Esophagus muscularis mucosa (tissue), 4 donors: Measurements from ENCODE around the gene DNAH3. TPM values are rescaled to one million over a fixed set of nuclear protein-coding genes. Genes with fewer than 3 reads are reported as not detected.
"Not testable (repeated sequence)": the region's sequence is repeated elsewhere in the genome, so short reads cannot be mapped to it uniquely, and the experiment has no call there.

ENCODE experiments used
- DNase-seq: peaks from one replicate; pipeline ENCODE4 v3.0.0-alpha.2; 2017; ENCODE audit errors: extremely low spot score
- H3K27ac ChIP-seq, 4 donors: fragments of 200-600 bp; sonication (generic); replicated peaks in 1 of 4; 1 replicate in 3 of 4; 2 replicates in 1 of 4; pipeline ENCODE4 v1.5.1; 2016 to 2019; ENCODE audit warnings: mild to moderate bottlenecking in 1 of 4
- H3K27me3 ChIP-seq, 4 donors: fragments of 200-600 bp; sonication (generic); one replicate each; pipeline versions ENCODE4 v1.5.1 to v1.6.0; 2016 to 2019
- H3K36me3 ChIP-seq, 4 donors: fragments of 200-600 bp; sonication (generic); one replicate each; pipeline ENCODE4 v1.5.1; 2016 to 2019
- H3K4me1 ChIP-seq, 4 donors: fragments of 200-600 bp; sonication (generic); one replicate each; pipeline ENCODE4 v1.5.1; 2016 to 2019
- H3K4me3 ChIP-seq, 4 donors: fragments of 200-600 bp; sonication (generic); 1 replicate in 2 of 4; 2 replicates in 2 of 4; pipeline ENCODE4 v1.5.1; 2016 to 2019; ENCODE audit warnings: mild to moderate bottlenecking in 4 of 4, moderate library complexity in 1 of 4
- H3K9me3 ChIP-seq, 4 donors: fragments of 200-600 bp; sonication (generic); 1 replicate in 3 of 4; 2 replicates in 1 of 4; pipeline ENCODE4 v1.5.1; 2016 to 2019
- CTCF ChIP-seq, 3 experiments: fragments of 200-600 bp in 2 of 3; fragments of 450-650 bp in 1 of 3; sonication (generic) in 2 of 3; IDR thresholded peaks; one replicate each; pipeline ENCODE4 v1.5.1; 2017 to 2019; ENCODE audit warnings: antibody characterized with exemption in 3 of 3, mild to moderate bottlenecking in 2 of 3, moderate library complexity in 1 of 3
- EP300 ChIP-seq: sonication (generic); formaldehyde crosslinking; IDR thresholded peaks from one replicate; pipeline ENCODE4 v1.6.1; 2017; ENCODE audit warnings: antibody characterized with exemption
- POLR2A ChIP-seq: fragments of 450-650 bp; IDR thresholded peaks from one replicate; pipeline ENCODE4 v1.6.1; 2017; ENCODE audit warnings: antibody characterized with exemption, moderate library complexity, mild to moderate bottlenecking, low read depth
- POLR2AphosphoS5 ChIP-seq, 2 donors: sonication (generic); formaldehyde crosslinking; IDR thresholded peaks; one replicate each; pipeline ENCODE4 v1.6.1; 2017; ENCODE audit warnings: antibody characterized with exemption in 2 of 2
- WGBS: methylation state at CpG from one replicate; pipeline ENCODE4 v1.1.5; 2018; 5-methylcytosine and 5-hydroxymethylcytosine counted together
- intact Hi-C: fragments of 100-400 bp; cut with DNase I; formaldehyde crosslinking; loops from one replicate; pipeline ENCODE4 v1.15.1; 2023
- total RNA-seq, 4 donors: library from RNA; depleted of rRNA; stranded (reverse); fragments of >200 nt; gene quantifications; one replicate each; pipeline versions ENCODE4 v1.1.0 to v1.2.1, GENCODE V29; 2016

The DNAH3 gene
- total RNA-seq, 4 donors from 2014 or later: under 0.01 to 0.13 TPM; not detected in 2

GRCh38 chr16:20987049-20987448 is 163.6 kb downstream of the DNAH3 start:
- intact Hi-C loops: no loop called here
- H3K27ac ChIP-seq: no peak overlapping the region
- no peak overlapping the region for H3K4me3 ChIP-seq
- H3K27me3 ChIP-seq: no peaks in the 10 kb centered on the region
- H3K36me3 ChIP-seq: no peaks in the 10 kb centered on the region
- no peak for TF ChIP-seq POLR2AphosphoS5 (IDR thresholded peaks at IDR 0.05)
- DNase-seq: no peak
- no peaks in the 10 kb centered on the region for H3K9me3 ChIP-seq
- H3K4me1 ChIP-seq: no peaks in the 10 kb centered on the region
- WGBS: 85% methylated on average over 5 of the region's 5 CpGs

- TF ChIP-seq EP300 (no peak), CTCF (IDR thresholded peaks at IDR 0.05) (no peak), POLR2AphosphoS5 (IDR thresholded peaks at IDR 0.05) (no peak), POLR2A (no peak)
These were observed 166.6 kb downstream of the DNAH3 start for GRCh38 chr16:20984019-20984418.

GRCh38 chr16:20976576-20976975 is 174.1 kb downstream of the DNAH3 start:
- no peaks in the 10 kb centered on the region for H3K27me3 ChIP-seq
- intact Hi-C loops: no loop called here
- no peaks in the 10 kb centered on the region for H3K4me1 ChIP-seq
- no peak for TF ChIP-seq POLR2A
- TF ChIP-seq EP300: no peak
- no peak for TF ChIP-seq POLR2AphosphoS5 (IDR thresholded peaks at IDR 0.05)
- TF ChIP-seq CTCF (IDR thresholded peaks at IDR 0.05): no peak
- H3K27ac ChIP-seq: no peak overlapping the region
- DNase-seq: no peak
- no peak overlapping the region for H3K4me3 ChIP-seq
- no peaks in the 10 kb centered on the region for H3K9me3 ChIP-seq
- H3K36me3 ChIP-seq: no peaks in the 10 kb centered on the region
- 70% methylated on average over 4 of the region's 4 CpGs for WGBS

More at GRCh38 chr16:20984019-20984418, 166.6 kb downstream of the DNAH3 start:
- DNase-seq: no peak
- Histone ChIP-seq H3K27me3 (no peaks in the 10 kb centered on the region), H3K36me3 (no peaks in the 10 kb centered on the region), H3K4me3 (no peak overlapping the region), H3K4me1 (no peaks in the 10 kb centered on the region), H3K9me3 (no peaks in the 10 kb centered on the region), H3K27ac (no peak overlapping the region)
- intact Hi-C loops: no loop called here
- WGBS: 94% methylated on average over 6 of the region's 6 CpGs

GRCh38 chr16:20973201-20973600 is 177.4 kb downstream of the DNAH3 start:
- DNase-seq, H3K27me3 ChIP-seq, H3K27ac ChIP-seq, H3K4me3 ChIP-seq, H3K9me3 ChIP-seq, intact Hi-C loops, H3K4me1 ChIP-seq, H3K36me3 ChIP-seq: not testable (repeated sequence)
- WGBS: 90% methylated on average over 4 of the region's 4 CpGs

- 79% methylated on average over 8 of the region's 8 CpGs for WGBS
These were observed 179.2 kb downstream of the DNAH3 start for GRCh38 chr16:20971401-20971800.

More at GRCh38 chr16:20971401-20971800, 179.2 kb downstream of the DNAH3 start:
- no peaks in the 10 kb centered on the region for H3K4me1 ChIP-seq
- H3K36me3 ChIP-seq: no peaks in the 10 kb centered on the region
- H3K4me3 ChIP-seq: no peak overlapping the region
- intact Hi-C loops: no loop called here
- TF ChIP-seq POLR2AphosphoS5 (IDR thresholded peaks at IDR 0.05) (no peak), POLR2A (no peak), CTCF (IDR thresholded peaks at IDR 0.05) (no peak)
- no peak overlapping the region for H3K27ac ChIP-seq
- H3K27me3 ChIP-seq: no peaks in the 10 kb centered on the region
- no peak for DNase-seq
- no peaks in the 10 kb centered on the region for H3K9me3 ChIP-seq
